ENCODE results near the gene EPHA2.

EPHA2 gene

DNA sequence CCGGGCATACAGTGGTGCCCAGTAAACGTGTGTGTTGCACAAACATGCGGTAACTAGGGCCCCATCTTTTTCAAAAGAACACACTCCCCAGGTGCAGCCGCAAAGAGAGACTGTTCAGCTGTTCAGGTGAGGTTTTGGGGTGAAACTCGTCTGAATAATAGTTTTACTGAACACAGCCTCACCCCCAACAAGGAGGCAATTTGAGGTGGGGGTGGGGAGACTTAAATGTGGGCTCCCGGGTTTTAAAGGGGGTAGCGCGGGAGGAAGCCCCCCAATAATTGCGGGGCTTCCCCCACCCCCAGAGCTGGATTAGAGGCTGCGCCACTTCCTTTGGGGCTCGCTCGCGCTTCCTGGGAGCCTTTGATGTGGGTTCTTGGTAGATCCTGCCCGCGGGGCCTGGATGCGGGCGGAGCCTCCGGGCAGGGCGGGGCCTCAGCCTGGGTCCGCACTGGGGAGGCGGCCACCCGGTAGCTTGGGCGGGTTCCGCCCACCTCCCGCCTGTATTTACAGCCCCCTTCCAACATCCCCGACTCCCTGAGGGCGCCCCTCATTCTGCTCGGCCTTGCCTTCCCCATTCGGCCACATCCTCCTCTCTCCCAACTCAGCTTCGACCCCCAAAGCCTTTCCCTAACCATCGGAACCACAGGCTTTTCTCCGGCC lies 6.4 kb upstream of the EPHA2 start:
- TF ChIP-seq POLR2AphosphoS5 (IDR thresholded peaks at IDR 0.05; ENCODE audit: low read depth, low read length) (no peak), FOXP2 (optimal IDR thresholded peaks at IDR 0.05; ENCODE audit: borderline replicate concordance, extremely low read depth, extremely low read length, insufficient read depth) (no peak), TAF1 (IDR thresholded peaks at IDR 0.05; ENCODE audit: borderline replicate concordance, insufficient read depth, low read length) (no peak), REST (IDR thresholded peaks at IDR 0.05; ENCODE audit: insufficient read depth in 1 of 2, low read depth in 2 of 2, low read length in 2 of 2) (no peak)

GRCh38 chr1:16161717-16162116 lies 5.8 kb upstream of the EPHA2 start:
- TF ChIP-seq SIN3A (IDR thresholded peaks at IDR 0.05; ENCODE audit: borderline replicate concordance, insufficient read depth, low read length) (no peak), POLR2AphosphoS5 (IDR thresholded peaks at IDR 0.05; ENCODE audit: low read depth, low read length) (no peak), REST (IDR thresholded peaks at IDR 0.05; ENCODE audit: insufficient read depth in 1 of 2, low read depth in 2 of 2, low read length in 2 of 2) (no peak), TAF1 (IDR thresholded peaks at IDR 0.05; ENCODE audit: borderline replicate concordance, insufficient read depth, low read length) (no peak), FOXP2 (optimal IDR thresholded peaks at IDR 0.05; ENCODE audit: borderline replicate concordance, extremely low read depth, extremely low read length, insufficient read depth) (no peak)

- TF ChIP-seq REST (IDR thresholded peaks at IDR 0.05; ENCODE audit: insufficient read depth in 1 of 2, low read depth in 2 of 2, low read length in 2 of 2) (no peak), POLR2AphosphoS5 (IDR thresholded peaks at IDR 0.05; ENCODE audit: low read depth, low read length) (no peak), TAF1 (IDR thresholded peaks at IDR 0.05; ENCODE audit: borderline replicate concordance, insufficient read depth, low read length) (no peak), SIN3A (IDR thresholded peaks at IDR 0.05; ENCODE audit: borderline replicate concordance, insufficient read depth, low read length) (no peak), FOXP2 (optimal IDR thresholded peaks at IDR 0.05; ENCODE audit: borderline replicate concordance, extremely low read depth, extremely low read length, insufficient read depth) (no peak)
Measured at GRCh38 chr1:16158993-16159831, 3.3 kb upstream of the EPHA2 start.

DNA sequence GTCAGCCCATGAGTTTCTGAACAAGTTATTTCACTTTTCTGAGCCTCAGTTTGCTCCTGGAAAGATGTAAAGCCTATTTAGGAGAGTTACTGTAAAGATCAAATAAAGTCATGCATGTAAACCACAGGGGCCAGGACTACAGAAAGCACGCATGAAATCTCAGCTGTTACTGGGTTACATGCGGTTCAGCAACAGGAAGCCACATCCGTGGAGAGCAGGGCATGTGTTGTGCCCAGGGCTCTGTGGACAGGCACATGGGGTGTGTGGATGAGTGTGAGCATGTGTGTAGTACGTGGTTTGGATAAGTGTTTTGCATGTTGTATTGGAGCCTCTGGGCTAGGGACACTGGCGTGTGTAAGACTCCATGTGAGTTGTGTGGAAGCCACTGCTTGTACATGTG lies 2.2 kb upstream of the EPHA2 start:
- TF ChIP-seq REST (IDR thresholded peaks at IDR 0.05; ENCODE audit: insufficient read depth in 1 of 2, low read depth in 2 of 2, low read length in 2 of 2) (no peak), POLR2AphosphoS5 (IDR thresholded peaks at IDR 0.05; ENCODE audit: low read depth, low read length) (no peak), SIN3A (IDR thresholded peaks at IDR 0.05; ENCODE audit: borderline replicate concordance, insufficient read depth, low read length) (no peak), FOXP2 (optimal IDR thresholded peaks at IDR 0.05; ENCODE audit: borderline replicate concordance, extremely low read depth, extremely low read length, insufficient read depth) (no peak)

Measured in PFSK-1 (cell line).